GM12801 (cell line): Measurements from ENCODE around the gene PCBD1.

Source experiments
- TF ChIP-seq, protein P1 (sequence below): IDR thresholded peaks from one replicate; pipeline ENCODE4 v1.5.1; 2011; ENCODE audit warnings: control low read depth; ENCODE audit not compliant: insufficient read length; ENCODE audit errors: extremely low read depth

Gene PCBD1

DNA sequence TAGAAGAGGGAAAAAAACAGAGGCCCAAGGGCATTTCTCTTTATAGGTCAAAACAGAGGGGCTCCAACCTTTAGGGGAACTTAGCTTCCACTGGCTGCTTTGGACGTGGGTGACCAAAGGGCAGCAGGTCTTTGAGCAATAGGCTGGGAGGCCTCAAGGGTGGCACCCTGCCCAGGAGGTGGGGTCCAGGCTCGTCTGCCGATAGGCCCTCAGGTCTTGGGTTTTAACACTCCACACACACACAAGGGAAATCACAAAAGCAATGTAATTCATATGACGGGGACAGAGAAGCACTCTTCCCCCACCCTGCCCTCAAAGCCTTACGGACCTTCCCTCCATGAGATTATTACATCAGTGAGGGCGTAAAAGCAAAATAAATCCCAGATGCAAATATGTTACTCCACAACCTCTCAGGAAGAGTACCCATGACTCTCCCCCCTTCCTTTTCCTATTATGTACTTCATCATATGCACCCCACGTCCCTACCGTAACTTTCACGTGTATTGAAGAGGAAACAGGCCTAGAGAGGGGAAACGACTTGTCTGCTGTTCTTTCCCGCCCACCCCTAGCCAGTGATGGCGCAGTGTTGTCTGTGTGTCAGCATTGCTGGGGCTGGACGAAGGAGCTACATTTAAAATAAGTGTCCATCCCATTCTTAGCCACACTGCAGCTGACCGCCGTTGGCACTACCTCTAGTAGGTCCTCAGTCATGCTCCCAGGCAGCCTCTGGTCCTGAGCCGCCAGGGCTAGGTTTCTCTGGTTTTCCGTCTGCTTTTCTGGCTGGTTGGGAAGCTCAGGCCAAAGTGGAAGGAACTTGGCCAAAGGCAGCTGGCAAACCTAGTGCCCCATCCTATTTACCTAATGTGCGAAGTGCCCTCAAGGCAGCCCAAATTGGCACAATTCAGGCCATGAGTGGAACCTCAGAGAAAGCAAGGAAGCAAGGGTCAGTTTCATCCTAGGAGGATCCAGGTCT, 2.1 kb downstream of the PCBD1 start:
- TF ChIP-seq, protein P1, sequence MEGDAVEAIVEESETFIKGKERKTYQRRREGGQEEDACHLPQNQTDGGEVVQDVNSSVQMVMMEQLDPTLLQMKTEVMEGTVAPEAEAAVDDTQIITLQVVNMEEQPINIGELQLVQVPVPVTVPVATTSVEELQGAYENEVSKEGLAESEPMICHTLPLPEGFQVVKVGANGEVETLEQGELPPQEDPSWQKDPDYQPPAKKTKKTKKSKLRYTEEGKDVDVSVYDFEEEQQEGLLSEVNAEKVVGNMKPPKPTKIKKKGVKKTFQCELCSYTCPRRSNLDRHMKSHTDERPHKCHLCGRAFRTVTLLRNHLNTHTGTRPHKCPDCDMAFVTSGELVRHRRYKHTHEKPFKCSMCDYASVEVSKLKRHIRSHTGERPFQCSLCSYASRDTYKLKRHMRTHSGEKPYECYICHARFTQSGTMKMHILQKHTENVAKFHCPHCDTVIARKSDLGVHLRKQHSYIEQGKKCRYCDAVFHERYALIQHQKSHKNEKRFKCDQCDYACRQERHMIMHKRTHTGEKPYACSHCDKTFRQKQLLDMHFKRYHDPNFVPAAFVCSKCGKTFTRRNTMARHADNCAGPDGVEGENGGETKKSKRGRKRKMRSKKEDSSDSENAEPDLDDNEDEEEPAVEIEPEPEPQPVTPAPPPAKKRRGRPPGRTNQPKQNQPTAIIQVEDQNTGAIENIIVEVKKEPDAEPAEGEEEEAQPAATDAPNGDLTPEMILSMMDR: no peak

DNA sequence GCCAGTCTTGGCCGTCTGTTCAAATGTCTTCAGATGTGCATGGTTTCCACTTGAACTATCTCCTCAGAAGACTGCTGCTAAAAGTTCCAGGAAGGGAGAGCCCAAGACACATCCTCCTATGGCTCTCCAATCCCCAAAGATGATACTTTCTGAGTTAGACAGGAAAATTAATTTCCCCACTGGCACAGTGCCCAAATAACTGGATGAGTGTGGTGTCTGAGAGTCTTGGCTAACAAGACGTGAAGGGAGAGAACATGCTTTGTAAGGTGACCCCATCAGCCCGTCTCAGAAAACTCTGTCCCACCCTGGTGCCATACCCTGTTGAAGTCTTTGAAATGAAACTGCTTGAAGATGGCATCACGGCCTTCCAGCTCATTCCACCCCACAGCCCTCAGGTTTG, 2.9 kb downstream of the PCBD1 start:
- TF ChIP-seq, protein P1: no peak

DNA sequence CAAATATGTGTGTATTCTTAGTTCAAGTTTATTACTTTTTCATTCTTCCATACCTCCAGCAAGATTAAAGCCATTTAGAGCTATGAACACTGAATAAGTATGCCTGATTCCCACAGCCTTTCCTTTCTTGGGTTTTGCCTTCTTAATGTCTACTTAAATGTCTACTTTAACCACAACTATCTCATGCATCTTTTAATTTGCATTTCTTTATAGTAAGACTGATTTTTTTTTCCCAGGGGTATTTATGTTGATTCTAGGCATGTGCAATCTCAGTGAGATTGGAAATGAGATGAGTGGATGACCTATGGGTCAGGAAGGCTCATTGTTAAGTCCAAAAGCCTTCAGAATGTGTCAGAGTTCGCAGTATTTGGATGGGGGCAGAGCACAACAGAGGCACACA, 3.6 kb downstream of the PCBD1 start:
- TF ChIP-seq, protein P1: no peak

DNA sequence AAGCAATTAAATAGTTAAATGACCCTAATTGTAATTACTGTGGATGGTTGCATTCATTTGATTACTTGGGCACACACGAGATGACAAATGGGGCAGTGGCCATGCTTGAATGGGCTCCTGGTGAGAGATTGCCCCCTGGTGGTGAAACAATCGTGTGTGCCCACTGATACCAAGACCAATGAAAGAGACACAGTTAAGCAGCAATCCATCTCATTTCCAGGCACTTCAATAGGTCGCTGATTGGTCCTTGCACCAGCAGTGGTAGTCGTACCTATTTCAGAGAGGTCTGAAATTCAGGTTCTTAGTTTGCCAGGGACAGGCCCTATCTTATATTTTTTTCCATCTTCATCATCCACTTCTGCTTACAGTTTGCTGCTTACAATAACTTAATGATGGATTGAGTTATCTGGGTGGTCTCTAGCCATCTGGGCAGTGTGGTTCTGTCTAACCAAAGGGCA, 8.3 kb downstream of the PCBD1 start:
- TF ChIP-seq, protein P1: peak; percentile 35

DNA sequence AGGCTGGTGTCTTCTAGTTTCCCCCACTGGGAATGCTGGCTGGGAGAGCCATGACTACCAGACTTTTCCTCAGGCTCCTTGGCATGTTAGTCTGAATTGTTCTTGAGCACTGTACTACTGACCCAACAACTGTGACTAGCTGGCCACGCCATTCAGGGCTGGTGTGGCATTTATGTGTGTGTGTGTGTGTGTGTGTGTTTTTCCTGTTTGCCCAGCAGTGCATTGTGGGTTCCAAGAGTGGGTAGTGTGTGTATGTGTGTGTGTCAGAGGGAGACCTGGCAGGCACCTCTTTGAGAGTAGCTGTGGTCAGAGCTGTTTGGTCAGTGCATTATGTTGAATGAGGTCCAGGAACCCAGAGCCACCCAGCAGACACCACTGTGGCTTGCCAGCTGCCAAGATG, 9.2 kb downstream of the PCBD1 start:
- TF ChIP-seq, protein P1: no peak

DNA sequence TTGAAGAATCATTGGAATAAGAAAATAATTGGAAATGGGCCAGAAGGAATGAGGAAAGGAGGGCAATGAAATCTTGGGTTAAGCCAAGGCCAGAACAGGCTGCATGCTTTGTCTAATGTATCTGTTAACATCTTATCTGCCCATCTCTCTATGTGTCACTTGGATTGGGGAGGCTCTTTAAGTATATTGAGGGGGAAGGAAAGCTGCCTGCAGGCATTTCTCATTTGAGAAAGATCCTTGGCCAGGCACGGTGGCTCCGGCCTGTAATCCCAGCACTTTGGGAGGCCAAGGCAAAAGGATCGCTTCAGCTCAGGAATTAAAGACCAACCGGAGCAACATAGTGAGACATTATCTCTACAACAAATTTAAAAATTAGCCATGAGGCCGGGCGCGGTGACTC, 14.3 kb downstream of the PCBD1 start:
- TF ChIP-seq, protein P1: no peak

DNA sequence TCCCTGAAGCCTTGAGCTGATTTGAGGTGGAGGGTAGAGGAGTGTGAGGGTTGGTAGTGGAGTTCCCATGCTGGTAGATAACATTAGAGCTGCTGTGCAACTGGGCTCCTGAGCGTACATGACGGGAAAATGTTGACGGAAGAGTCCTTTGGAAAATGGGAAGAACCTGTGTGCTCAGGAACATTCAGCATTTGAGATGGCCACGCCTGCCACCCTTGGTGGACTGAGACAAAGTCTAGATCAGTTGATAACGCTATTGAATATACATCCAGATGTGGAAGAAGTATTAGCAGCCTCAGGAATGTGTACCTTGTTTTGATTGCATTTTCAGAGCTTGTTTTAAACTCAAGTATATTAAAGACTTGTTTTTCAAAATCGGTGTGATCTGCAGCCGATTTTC, 16.1 kb downstream of the PCBD1 start:
- TF ChIP-seq, protein P1: no peak
